Measurements from ENCODE around the gene SPEF1.

SPEF1 gene

DNA sequence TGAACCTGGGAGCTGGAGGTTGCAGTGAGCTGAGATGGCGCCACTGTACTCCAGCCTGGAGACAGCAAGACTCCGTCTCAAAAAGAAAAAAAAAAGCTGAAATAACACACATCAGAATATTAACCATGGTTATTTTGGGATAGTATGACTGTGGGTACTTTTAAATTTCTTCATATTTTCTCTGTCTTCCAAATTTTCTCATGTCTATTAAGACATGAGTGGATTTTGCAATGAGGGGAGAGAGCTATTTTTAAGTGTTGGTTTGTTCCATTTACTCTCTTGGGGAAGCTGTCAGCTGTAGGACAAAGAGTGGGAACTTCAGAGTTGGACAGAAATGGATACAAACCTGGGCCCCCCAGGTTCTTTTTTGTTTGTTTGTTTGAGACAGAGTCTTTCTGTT is 24.0 kb downstream of the SPEF1 start:
- no peak overlapping the region for H3K4me3 ChIP-seq (ENCODE audit: low read length)
- TF ChIP-seq CTCF (conservative IDR thresholded peaks at IDR 0.05; ENCODE audit: low read length) = no peak
- DNase-seq (ENCODE audit: low read depth) = no peak

DNA sequence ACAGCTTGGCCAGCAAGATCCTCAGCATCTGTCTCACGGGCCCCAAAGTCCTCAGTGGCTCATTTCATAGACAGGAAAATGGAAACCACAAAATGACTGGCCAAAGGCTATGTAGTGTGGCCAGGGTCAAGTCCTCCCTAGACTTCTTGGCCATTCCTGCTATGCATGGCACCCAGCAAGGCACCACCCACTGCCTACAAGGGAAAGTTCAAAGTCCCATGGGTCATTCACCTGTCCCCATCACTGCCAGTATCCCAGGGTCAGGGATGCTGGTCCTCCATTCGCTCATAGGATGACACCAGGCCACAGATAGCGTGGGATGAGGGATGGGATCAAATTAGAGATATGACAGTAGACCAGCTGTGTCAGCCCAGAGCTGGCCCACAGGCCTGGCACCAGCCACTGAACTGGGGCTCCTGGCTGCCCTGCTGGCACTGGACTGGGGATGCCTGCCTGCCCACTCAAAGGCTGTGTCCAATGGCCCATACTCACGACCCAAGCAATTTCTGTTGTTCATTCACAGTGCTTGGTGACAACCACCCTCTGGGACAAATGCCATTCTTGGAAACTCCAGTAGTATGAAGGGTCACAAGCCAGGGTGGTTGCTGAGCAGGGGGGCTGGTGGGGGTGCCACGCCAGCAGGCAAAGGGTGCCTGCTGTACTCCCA is 25.3 kb downstream of the SPEF1 start:
- DNase-seq (ENCODE audit: low read depth) = no peak
- TF ChIP-seq CTCF (conservative IDR thresholded peaks at IDR 0.05; ENCODE audit: low read length) = no peak
- H3K4me3 ChIP-seq (ENCODE audit: low read length) = no peak overlapping the region

GRCh38 chr20:3755269-3755668 is 26.0 kb downstream of the SPEF1 start:
- TF ChIP-seq CTCF (conservative IDR thresholded peaks at IDR 0.05; ENCODE audit: low read length) = no peak
- no peak for DNase-seq (ENCODE audit: low read depth)
- H3K4me3 ChIP-seq (ENCODE audit: low read length) = no peak overlapping the region

- no peak for TF ChIP-seq CTCF (conservative IDR thresholded peaks at IDR 0.05; ENCODE audit: low read length)
- no peak overlapping the region for H3K4me3 ChIP-seq (ENCODE audit: low read length)
- DNase-seq (ENCODE audit: low read depth) = no peak
These were observed 27.0 kb downstream of the SPEF1 start for GRCh38 chr20:3754276-3754630.

DNA sequence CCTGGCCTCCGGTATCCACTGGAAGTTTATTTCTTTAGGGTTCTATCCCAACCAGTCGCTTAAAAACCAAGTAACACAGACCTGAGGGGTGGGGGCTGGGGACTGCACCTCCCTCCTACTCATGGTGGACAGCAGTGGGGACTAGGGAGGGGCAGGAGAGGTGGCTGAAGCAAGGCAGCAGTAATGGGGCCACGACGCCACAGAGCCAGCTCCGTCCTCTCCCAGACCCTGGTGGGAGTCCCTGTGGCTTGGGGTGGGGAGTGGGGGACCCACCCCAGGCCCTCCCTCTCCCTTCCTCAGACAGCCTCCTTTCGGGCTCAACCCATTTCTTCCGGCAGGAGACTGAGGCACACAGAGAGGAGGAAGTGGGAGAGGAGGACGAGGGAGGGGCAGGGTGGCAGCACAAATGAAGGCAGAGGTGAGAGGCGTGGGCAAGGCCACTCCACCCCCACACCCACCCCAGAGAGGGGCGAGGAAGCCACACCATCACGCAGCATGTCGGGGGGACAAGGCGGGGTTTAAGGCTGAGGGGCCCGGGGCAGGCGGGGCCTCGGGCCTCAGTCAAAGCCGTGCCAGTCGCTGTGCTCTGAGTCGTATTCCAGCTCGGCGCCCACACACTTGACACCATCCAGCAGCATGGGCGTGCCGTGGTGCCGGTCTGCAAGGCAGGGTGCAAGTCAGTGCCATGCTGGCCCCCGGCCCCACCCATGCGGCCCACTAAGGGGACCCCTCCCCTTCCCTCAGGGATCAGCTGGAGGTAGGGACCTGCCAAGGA is 27.6 kb downstream of the SPEF1 start:
- TF ChIP-seq CTCF (conservative IDR thresholded peaks at IDR 0.05; ENCODE audit: low read length) = no peak
- H3K4me3 ChIP-seq (ENCODE audit: low read length) = no peak overlapping the region
- DNase-seq (ENCODE audit: low read depth) = no peak

DNA sequence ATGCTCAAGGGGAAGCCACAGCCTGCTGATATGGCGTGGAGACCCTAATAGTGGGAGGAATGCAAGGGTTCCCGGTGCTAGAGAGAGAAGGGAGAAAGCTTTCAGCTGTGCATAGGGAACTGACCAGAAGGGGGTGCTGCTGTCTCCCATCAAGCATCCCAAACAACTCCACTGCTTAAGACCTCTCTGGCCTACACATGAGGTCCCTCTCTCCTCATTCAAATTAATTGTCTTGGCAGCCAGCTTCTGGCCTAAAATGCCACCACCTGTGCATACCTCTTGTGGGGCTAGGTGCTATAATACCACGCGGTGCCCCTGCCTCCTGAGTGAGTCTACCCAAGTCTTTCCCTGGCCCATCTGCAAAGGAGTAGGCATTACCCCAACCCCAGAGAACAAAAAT is 28.1 kb downstream of the SPEF1 start:
- no peak overlapping the region for H3K4me3 ChIP-seq (ENCODE audit: low read length)
- peak; percentile 72 for DNase-seq (ENCODE audit: low read depth)
- TF ChIP-seq CTCF (conservative IDR thresholded peaks at IDR 0.05; ENCODE audit: low read length) = peak; percentile 92

- no peak overlapping the region for H3K4me3 ChIP-seq (ENCODE audit: low read length)
- DNase-seq (ENCODE audit: low read depth) = no peak
- TF ChIP-seq CTCF (conservative IDR thresholded peaks at IDR 0.05; ENCODE audit: low read length) = no peak
These were observed 28.9 kb downstream of the SPEF1 start for GRCh38 chr20:3752386-3752759.
